HTR-8/SVneo (cell line): ENCODE data around the gene PKP1.
A peak's percentile ranks its signal among the peaks of the same experiment; 100 is the strongest.

Experiments used
- DNase-seq: peaks from one replicate; pipeline ENCODE4 v3.0.0; 2011; ENCODE audit warnings: low spot score, mixed read lengths; ENCODE audit not compliant: insufficient read length
- FAIRE-seq: peaks from 2 replicates; lab custom pipeline; 2011; peaks lifted over from hg19 to GRCh38; lab: Jason Lieb, UNC

Gene PKP1

GRCh38 chr1:201259476-201260235 lies 23.6 kb upstream of the PKP1 start:
- DNase-seq (no peak), FAIRE-seq (no peak)

DNA sequence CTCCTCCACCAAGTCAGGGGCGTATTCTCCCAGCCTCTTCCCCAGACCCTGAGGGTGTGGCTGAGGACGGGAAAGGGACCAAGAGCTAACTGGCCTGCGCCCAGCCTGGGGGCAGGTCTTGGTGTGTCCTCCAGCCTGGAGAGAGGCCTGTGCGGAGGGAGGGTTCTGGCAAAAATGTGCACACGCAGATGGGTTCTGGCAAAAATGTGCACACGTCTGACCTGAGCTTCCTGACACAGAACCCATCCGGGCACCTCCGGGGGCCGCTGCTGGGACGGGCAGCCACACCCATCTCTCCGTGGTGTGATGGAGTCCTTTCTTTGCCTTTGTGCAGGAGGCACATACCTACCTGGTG lies 23.1 kb upstream of the PKP1 start:
- FAIRE-seq (no peak), DNase-seq (no peak)

DNA sequence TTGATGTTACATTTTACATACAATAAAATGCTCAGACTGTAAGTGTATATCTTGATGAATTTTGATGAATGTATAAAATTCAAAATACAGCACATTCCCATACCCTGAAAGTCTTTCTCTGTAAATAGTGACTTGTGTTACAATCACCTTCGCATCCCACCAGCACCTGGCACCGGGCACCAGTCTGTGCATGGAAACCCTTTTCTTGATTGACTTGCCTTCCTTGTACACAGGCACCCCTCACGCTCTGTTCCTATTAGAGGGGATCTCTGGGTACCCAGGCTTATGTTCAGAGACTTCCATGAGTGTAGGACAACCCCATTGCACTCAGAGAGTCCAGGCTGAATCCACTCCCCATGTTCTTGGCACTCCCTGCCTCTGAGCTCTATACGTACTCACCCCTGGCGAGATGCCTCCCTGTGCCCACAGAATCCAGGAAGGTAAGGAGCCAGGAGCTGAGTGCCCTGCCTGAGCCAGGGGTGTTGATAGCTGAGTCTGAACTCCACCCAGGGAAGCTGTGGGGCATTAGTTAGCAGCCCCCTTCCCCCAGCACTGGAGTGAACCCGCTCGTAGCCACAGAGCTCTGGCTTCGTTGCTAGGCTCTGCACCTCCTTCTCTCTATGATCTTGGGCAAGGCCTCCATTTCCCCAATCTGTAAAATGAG lies 22.5 kb upstream of the PKP1 start:
- DNase-seq: no peak
- no peak for FAIRE-seq

DNA sequence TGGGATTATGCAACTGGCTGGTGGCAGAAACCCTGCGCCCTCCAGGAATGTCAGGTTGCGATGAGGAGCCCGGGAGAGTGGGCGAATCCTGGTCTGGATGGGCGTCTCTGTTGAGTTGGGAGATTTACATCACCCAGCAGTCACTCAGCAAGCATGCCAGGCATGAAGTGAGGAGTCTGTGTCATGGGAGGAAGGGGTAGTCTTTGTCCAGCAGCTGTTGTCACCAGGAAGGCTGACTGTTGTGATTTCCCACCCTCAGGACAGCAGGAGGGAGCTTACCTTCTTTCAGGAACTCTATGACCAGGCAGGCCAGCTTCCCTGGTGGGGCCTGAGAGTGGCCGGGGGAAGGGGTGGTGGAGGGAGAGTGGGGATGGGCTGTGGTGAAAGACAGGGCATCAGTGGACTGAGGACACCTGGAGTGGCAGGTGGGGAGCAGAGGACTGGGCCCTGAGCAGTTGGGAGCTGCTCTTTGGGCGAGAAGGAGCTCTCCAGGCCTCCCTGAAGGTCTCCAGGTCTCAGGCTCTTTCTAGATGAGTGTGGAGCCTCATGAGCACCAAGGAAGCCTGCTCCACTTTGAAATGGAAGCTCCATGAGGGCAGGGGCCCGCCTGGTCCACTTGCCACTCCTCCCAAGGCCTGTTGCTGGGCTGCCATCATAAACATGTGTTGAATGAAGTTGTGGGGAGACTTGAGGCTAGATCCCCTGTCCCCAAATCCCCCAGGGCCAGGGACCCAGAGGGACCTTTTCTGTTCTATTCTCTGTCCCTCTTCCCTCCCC lies 21.3 kb upstream of the PKP1 start:
- no peak for FAIRE-seq
- no peak for DNase-seq

- DNase-seq (no peak), FAIRE-seq (no peak)
Observed at GRCh38 chr1:201262963-201263608, 20.2 kb upstream of the PKP1 start.

DNA sequence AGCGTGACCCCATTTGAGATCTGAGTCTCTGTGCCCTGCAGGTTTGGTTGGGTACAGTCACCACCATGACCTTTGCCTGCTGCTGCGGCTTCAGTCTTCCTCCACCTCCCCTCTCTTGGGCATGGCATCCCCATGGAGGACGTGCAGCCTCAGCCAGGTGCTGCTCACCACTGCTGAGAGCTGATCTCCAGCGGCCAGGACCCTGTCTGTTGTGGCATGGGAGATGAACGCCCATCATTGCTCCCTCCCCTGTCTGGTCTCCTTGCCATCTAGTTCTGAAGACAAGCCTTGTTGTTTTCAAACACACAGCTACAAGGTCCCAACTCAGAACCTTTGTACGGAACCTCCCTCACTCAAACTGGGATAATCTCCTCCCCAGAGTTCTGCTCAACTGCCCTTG lies 19.2 kb upstream of the PKP1 start:
- no peak for FAIRE-seq
- DNase-seq: no peak

- FAIRE-seq (no peak), DNase-seq (no peak)
Observed at GRCh38 chr1:201264554-201264953, 18.8 kb upstream of the PKP1 start.

GRCh38 chr1:201265756-201266155 lies 17.6 kb upstream of the PKP1 start:
- FAIRE-seq (no peak), DNase-seq (no peak)

DNA sequence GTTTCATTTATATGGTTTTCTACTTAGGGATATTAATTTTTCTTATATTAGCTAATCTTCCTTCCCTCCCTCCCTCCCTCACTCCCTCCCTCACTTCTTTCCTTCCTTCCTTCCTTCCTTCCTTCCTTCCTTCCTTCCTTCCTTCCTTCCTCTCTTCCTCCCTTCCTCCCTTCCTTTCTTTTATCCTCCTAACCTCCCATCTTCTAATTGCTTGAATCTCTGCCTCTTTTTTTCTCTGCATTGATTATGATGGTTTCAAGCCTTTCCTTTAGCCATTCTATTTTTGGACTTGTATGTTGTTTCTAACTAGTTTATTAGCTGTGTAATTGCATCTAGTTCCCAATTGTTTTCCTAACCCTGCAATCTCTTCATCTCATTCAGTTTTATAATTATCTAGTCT lies 17.0 kb upstream of the PKP1 start:
- no peak for FAIRE-seq
- DNase-seq: no peak

- FAIRE-seq: no peak
- peak; percentile 79 for DNase-seq
Observed at GRCh38 chr1:201266774-201267173, 16.5 kb upstream of the PKP1 start.

GRCh38 chr1:201267481-201268229 lies 15.7 kb upstream of the PKP1 start:
- FAIRE-seq: peak; percentile 23
- DNase-seq: peak; percentile 42

DNA sequence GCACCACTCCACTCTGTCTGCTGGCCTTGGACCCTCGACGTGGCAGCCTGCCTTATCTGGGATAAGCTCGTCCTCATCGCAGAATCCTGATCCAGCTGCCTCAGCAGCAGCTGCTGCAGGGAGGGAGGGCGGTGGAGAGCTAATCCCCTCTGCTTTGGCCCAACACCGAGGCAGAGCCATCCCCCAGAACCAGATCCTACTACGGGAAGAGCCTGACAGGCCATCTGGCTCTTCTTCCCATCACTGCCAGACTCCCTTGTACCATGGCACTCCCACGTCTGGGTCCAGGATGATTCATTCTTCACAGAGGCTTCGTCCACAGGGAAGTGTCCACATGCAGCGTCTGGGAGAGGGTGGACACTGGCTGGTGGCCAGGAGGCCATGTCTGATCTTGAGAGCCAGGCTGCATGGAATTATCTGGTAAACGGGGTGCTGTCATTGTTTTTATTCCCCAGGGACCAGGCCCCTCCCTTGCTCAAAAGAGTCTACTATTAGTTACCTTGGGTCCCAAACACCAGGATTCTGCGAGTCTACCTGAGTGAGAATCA lies 14.6 kb upstream of the PKP1 start:
- DNase-seq (peak; percentile 54), FAIRE-seq (peak; percentile 67)

DNA sequence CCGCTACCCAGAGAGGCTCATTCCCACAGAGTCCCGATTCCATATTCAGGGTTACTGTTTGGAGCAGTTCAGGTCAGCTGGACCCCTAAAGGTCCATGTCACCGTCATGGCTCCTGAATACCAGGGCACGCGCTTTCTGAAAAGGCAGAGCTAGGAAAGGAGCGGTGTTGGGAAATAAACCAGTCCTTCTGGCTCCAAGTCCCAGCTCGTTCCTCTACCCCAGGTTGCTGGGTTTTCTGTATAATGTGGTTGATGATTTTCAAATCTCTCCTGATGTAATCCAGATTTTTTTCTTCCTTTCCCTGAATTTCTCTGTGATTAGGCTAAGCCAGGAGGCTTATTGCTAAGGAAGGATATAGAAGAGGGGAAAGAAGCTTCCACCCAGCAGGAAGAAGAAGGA lies 14.0 kb upstream of the PKP1 start:
- DNase-seq (no peak), FAIRE-seq (no peak)

DNA sequence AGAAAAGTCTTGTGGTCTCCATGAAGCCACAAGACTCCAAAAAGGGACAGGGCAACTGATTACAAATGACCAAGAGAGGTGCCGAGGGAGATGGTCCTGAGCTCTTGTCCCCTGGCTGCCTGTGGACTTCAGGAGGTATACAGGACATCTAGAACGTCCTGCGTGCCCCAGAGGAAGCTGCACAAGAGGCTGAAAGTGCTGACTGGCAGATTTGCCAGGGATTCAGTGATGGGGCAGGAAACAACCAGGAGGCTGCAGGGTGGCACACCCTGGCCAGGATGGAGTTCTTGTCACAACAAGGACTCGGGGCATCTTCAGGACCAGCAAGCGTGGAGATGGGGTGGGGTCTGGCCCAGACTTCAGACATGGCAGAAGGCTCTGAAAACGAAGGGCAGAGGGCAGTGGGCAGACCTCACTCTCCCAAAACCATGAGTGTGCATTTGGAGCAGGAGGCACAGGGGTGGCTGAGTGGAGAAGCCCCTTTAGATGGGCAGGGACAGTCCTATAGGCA lies 13.4 kb upstream of the PKP1 start:
- FAIRE-seq: no peak

GRCh38 chr1:201270616-201271390 lies 12.5 kb upstream of the PKP1 start:
- DNase-seq (no peak), FAIRE-seq (no peak)

More for the DNA sequence above, 13.4 kb upstream of the PKP1 start:
- DNase-seq: no peak

DNA sequence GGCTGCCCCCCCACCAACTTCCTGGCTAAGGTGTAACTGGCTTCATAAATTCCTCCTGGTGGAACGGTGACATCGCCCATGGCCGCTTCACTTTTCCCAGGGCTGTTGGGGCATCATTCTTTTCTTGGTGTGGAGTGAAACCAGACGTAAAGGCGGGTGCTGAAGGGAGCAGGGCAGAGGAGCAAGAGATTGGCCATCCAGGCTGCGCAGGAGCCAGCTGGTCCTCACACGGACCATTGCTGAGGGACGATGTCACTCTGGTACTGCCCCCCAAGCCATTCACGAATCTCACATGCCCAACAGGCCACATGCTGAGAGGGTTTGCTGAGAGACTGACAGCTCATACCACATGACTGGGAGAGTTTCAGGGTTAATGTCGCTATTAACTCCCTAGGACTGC lies 10.5 kb upstream of the PKP1 start:
- FAIRE-seq: no peak
- DNase-seq: no peak

DNA sequence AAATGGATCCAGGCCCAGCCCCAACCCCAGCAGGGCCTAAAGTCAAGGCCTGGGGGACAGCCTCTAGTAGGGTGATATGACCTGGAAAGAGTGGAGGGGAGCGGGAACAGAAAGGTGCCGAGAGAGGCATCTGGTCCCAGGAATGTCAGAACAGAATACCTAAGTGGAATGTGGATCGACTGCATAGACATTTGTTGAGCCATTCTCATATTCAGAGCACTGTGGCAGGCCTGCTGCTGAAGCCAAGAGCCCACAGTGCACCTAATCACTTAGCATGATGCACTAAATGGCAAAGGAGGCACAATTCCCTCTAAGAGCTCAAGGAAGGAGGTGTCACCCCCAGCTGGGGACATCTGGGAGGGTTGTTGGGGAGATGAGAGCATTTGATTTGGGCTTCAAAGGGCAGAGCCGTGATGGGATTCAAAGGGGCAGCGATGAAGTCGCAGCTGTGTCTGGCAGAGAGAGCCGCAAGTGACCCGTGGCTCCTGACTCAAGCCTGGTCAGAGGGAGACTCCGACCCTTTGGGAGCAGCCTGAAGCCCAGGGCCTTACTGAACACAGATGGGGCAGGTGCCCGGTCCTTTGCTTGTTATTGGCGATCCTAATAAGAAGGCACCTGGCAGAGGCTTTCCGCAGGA lies 8.6 kb upstream of the PKP1 start:
- DNase-seq (no peak), FAIRE-seq (no peak)

DNA sequence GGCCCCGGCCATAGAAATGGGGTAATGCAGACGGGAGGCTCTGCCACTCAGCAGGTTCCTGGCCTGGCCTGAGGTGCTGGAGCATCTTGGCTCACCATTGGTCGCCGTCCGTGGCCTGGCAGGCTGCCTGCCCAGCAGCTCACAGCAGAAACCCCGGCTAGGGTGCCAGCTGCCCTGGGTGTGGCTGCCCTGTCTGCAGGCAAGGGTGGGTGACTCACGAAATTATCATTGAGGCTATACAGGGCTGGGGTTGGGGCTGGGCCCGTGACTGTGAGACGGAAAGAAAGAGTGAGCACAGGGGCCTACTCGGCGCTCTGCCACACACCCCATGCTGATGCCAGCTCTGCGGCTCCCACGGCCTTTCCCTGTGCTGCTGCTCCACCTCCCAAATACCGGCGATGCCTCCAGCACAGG lies 8.0 kb upstream of the PKP1 start:
- FAIRE-seq: no peak
- peak; percentile 60 for DNase-seq
